Panc1 (cell line): ENCODE results near the gene TNK1. TPM values are rescaled to one million over a fixed set of nuclear protein-coding genes. Genes with fewer than 3 reads are reported as not detected.

Experiments
- ATAC-seq: fragments of 200-7000 bp; cut with Tn5 transposase; 2 replicates; pipeline ENCODE4 v1.9.1; 2020; ENCODE audit warnings: mild to moderate bottlenecking, moderate library complexity
- BruUV-seq: library from RNA; stranded (reverse); fragments of 400-500 nt; replicated peaks from 2 replicates; lab custom pipeline; 2021; lab: Mats Ljungman, UMichigan
- CTCF ChIA-PET: fragments of 300-600 bp; sonication (Branson Sonifier 250); formaldehyde crosslinking; loops from one replicate; lab custom pipeline; 2022; ENCODE audit warnings: antibody characterized with exemption; lab: Charles Lee
- POLR2A ChIA-PET: fragments of 300-600 bp; sonication (Branson Sonifier 250); formaldehyde crosslinking; loops from one replicate; lab custom pipeline; 2022; ENCODE audit warnings: antibody characterized with exemption; lab: Charles Lee
- DNase-seq: peaks from one replicate; pipeline ENCODE4 v3.0.0-alpha.2; 2010; ENCODE audit warnings: low read depth, low spot score
- H3K27ac ChIP-seq: 2 replicates; pipeline ENCODE4 v1.5.1; 2011; ENCODE audit warnings: mild to moderate bottlenecking, low read length, inconsistent platforms
- H3K27me3 ChIP-seq: fragments of 200-500 bp; sonication (Bioruptor generic); 2 replicates; pipeline ENCODE4 v1.6.0; 2014; ENCODE audit warnings: low read length, inconsistent platforms; ENCODE audit not compliant: control insufficient read depth, insufficient read depth
- H3K36me3 ChIP-seq: fragments of 200-500 bp; sonication (Bioruptor generic); 2 replicates; pipeline ENCODE4 v1.5.1; 2014; ENCODE audit warnings: inconsistent platforms, mild to moderate bottlenecking, low read length, moderate library complexity; ENCODE audit not compliant: control insufficient read depth, insufficient read depth
- H3K4me1 ChIP-seq: 2 replicates; pipeline ENCODE4 v1.5.1; 2011; ENCODE audit warnings: inconsistent platforms, mild to moderate bottlenecking, low read length, moderate library complexity; ENCODE audit not compliant: control insufficient read depth, insufficient read depth
- H3K4me3 ChIP-seq, 2 experiments: 2 replicates each; pipeline ENCODE4 v1.5.1; 2011 to 2012; ENCODE audit warnings: low read depth in 2 of 2, low read length in 2 of 2, mild to moderate bottlenecking in 2 of 2, inconsistent platforms in 1 of 2, moderate library complexity in 1 of 2
- H3K9me3 ChIP-seq: fragments of 200-500 bp; sonication (Bioruptor generic); 2 replicates; pipeline ENCODE4 v1.5.1; 2014; ENCODE audit warnings: low read depth, mild to moderate bottlenecking, inconsistent platforms, low read length, moderate library complexity; ENCODE audit not compliant: control insufficient read depth, insufficient read depth
- POLR2AphosphoS5 ChIP-seq: IDR thresholded peaks from 2 replicates; pipeline ENCODE4 v1.6.1; 2012; ENCODE audit warnings: mild to moderate bottlenecking, low read depth, low read length, moderate library complexity
- REST ChIP-seq, 2 experiments: IDR thresholded peaks; 2 replicates each; pipeline ENCODE4 v1.6.1; 2011 to 2012; ENCODE audit warnings: low read depth in 2 of 2, control low read depth in 1 of 2, low read length in 1 of 2, mild to moderate bottlenecking in 1 of 2, moderate library complexity in 1 of 2; ENCODE audit not compliant: insufficient read depth in 1 of 2
- SIN3A ChIP-seq: IDR thresholded peaks from 2 replicates; pipeline ENCODE4 v1.6.1; 2012; ENCODE audit warnings: low read depth, mild to moderate bottlenecking, low read length, moderate library complexity, borderline replicate concordance; ENCODE audit not compliant: insufficient read depth
- TCF7L2 ChIP-seq: IDR thresholded peaks from 2 replicates; pipeline ENCODE4 v1.6.1; 2011; ENCODE audit warnings: mild to moderate bottlenecking, low read depth, low read length, inconsistent platforms
- in situ Hi-C: cut with HindIII; loops from 2 replicates; pipeline ENCODE4 v1.10.0; 2016; ENCODE audit warnings: low sequenced_read_pairs, low pct_unique_long_range_greater_than_20kb
- intact Hi-C: fragments of 100-400 bp; cut with micrococcal nuclease; formaldehyde crosslinking; loops from one replicate; pipeline ENCODE4 v1.10.0; 2022; ENCODE audit not compliant: unreplicated experiment
- total RNA-seq: library from RNA; stranded (reverse); gene quantifications from one replicate; pipeline ENCODE4 v1.2.1, GENCODE V29; 2021; ENCODE audit not compliant: unreplicated experiment
- TF ChIP-seq, protein P1 (sequence below): fragments of 450-650 bp; IDR thresholded peaks from 2 replicates; pipeline ENCODE4 v1.5.1; 2017; ENCODE audit warnings: mild to moderate bottlenecking

Gene TNK1
- total RNA-seq, 1 experiment from 2014 or later, result 6.2 TPM

- DNase-seq (no peak), ATAC-seq (0 out of 2 replicates have a peak, but pooled peaks have one; percentile 11)
- no peak for TF ChIP-seq TCF7L2
- TF ChIP-seq SIN3A, result no peak
- TF ChIP-seq REST (IDR thresholded peaks at IDR 0.05; ENCODE audit: insufficient read depth in 1 of 2, low read depth in 2 of 2, low read length in 1 of 2), result no peak
- TF ChIP-seq POLR2AphosphoS5, result no peak
- TF ChIP-seq, protein P1, sequence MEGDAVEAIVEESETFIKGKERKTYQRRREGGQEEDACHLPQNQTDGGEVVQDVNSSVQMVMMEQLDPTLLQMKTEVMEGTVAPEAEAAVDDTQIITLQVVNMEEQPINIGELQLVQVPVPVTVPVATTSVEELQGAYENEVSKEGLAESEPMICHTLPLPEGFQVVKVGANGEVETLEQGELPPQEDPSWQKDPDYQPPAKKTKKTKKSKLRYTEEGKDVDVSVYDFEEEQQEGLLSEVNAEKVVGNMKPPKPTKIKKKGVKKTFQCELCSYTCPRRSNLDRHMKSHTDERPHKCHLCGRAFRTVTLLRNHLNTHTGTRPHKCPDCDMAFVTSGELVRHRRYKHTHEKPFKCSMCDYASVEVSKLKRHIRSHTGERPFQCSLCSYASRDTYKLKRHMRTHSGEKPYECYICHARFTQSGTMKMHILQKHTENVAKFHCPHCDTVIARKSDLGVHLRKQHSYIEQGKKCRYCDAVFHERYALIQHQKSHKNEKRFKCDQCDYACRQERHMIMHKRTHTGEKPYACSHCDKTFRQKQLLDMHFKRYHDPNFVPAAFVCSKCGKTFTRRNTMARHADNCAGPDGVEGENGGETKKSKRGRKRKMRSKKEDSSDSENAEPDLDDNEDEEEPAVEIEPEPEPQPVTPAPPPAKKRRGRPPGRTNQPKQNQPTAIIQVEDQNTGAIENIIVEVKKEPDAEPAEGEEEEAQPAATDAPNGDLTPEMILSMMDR, result no peak
- ChIA-PET POLR2A (interaction anchor here (0.6 kb wide), 1 partner anchor 23 kb away, joined by 4 read pairs; no protein-coding TSS in a partner anchor), CTCF (no interaction called here)
- intact Hi-C loops (no loop called here), in situ Hi-C loops (no loop called here)
- no peak overlapping the region for H3K4me3 ChIP-seq
- no peaks in the 10 kb centered on the region for H3K9me3 ChIP-seq
- no peaks in the 10 kb centered on the region for H3K27me3 ChIP-seq
- no TSS peak for BruUV-seq
- H3K4me1 ChIP-seq, result no peaks in the 10 kb centered on the region
- no peaks in the 10 kb centered on the region for H3K36me3 ChIP-seq
- no peak overlapping the region for H3K27ac ChIP-seq
Observed at GRCh38 chr17:7413346-7413985, 32.6 kb downstream of the TNK1 start.

DNA sequence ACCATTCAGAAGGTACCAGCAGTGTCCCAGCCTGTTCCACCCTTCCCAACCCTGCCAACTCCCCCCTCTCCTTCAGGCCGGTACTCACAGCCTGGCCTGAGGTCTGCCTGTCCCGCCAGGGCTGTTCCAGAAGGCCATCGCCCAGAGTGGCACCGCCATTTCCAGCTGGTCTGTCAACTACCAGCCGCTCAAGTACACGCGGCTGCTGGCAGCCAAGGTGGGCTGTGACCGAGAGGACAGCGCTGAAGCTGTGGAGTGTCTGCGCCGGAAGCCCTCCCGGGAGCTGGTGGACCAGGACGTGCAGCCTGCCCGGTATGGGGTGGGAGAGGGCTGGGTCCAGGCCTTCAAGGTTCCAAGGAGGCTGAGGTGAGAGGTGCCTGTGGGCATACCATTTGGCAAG, 33.9 kb downstream of the TNK1 start:
- TF ChIP-seq, protein P1, result no peak
- no peak for TF ChIP-seq POLR2AphosphoS5
- no peak for TF ChIP-seq REST (IDR thresholded peaks at IDR 0.05; ENCODE audit: insufficient read depth in 1 of 2, low read depth in 2 of 2, low read length in 1 of 2)
- TF ChIP-seq TCF7L2, result no peak
- no peak for TF ChIP-seq SIN3A
- Histone ChIP-seq H3K4me3 (no peak overlapping the region), H3K9me3 (no peaks in the 10 kb centered on the region), H3K27me3 (no peaks in the 10 kb centered on the region), H3K36me3 (no peaks in the 10 kb centered on the region), H3K27ac (no peak overlapping the region), H3K4me1 (no peaks in the 10 kb centered on the region)
- in situ Hi-C loops, result no loop called here
- no TSS peak for BruUV-seq
- intact Hi-C loops, result no loop called here
- ChIA-PET POLR2A (no interaction called here), CTCF (no interaction called here)
- ATAC-seq, result no peak
- no peak for DNase-seq
